Activated effector memory CD4-positive, alpha-beta T cell treated with anti-CD3 and anti-CD28 coated beads, Interleukin-2, amount 50 U/mL, for 16 hours (primary cell): ENCODE results near the gene SYNM.

Experiments used
- DNase-seq: peaks from one replicate; pipeline ENCODE4 v3.0.0-alpha.2; 2020

Gene SYNM

GRCh38 chr15:99085413-99086326 is 19.2 kb upstream of the SYNM start:
- DNase-seq = no peak

DNA sequence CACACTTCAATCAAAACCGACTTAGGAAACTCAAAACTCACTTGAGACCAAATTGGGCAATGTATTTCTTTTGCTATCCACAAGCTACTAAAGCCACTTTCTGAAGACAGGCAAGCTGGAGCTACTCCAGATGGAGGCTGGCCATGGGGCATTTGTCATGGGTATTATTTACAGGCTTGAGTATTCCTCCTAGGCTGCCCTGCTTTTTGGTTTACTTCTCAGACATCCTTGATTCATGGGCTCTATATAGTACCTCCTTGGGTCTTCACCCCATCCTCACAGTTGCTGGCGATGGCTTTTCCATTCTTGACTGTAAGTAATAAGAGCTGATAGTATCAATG is 18.6 kb upstream of the SYNM start:
- DNase-seq = no peak

DNA sequence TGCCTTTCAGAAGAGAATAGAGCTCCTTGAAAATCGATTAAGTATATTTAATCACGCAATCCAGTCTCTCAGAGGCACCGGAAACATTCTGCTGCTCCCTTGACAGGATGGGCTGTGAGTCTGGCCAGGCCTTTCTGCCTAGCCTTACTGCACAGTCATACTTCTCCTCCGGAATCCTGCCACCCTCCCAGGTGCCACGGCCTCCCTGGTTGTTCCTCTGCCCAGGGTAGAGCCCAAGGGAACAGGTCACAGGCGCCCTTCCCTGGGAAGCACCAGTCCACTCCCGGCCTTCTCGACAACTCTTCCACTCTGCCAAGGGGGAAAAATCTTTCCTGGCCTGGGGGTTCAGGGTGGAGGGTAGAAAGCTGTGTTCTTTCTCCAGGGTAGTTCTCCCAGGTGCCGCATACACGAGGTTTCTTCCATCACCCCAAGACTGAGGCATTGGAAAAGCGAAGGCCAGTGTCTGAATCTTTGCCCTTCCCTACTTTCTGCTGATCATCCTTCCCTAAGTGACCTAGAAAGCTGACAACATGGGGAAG is 17.4 kb upstream of the SYNM start:
- DNase-seq = no peak

DNA sequence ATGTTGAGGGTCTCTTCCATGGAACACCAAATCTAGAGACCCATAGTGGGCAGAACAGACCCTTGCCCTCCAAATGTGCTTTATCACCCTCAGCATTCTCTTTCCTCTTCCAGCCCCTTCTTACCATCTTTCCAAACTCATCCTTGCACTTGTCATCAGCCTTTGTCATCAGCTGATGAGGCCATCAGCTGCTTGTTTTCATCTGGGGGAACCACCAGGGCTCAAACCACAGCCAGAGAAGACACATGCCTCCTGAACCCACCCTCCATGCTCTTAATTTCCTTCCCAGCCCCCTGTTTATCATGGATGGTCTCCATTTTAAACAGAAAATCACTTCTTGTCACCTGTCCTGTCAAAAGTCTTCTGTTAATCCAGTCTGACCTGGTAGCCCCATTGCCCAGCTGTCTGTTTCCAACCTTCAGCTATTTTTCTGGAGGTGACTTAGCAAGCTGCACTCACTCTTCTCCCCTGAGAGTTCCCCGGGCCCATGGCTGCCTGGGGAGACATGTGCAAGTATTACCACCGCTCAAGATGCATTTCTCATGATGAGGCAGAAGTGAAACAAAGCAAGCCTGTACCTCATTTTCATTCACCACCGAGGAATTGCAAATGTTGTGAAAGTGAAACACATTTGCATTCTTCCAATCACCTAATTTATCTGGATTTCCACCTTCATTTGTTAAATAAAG is 14.7 kb upstream of the SYNM start:
- DNase-seq = peak; percentile 42

- DNase-seq = peak; percentile 41
Observed at GRCh38 chr15:99090938-99091337, 13.9 kb upstream of the SYNM start.

DNA sequence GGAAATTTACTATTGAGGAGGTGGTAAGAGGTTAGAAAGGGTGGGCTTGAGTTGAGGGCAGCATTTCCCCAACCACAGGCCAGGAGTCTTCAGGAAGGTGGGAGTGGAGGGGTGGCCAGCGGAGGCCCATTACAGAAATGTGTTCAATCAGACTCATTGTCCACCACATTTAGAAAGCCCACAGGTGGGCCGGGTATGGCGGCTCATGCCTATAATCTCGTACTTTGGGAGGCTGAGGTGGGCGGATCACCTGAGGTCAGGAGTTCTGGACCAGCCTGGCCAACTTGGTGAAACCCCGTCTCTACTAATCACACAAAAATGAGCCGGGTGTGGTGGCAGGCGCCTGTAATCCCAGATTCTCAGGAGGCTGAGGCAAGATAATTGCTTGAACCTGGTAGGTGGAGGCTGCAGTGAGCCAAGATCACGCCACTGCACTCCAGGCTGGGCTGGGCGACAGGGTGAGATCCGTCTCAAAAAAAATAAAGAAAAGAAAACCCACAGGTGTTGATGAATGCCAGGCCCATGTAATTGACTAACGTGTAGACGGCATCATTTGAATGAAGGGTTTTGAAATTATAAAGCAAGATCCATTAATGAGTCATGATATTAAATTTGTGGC is 12.2 kb upstream of the SYNM start:
- peak; percentile 37 for DNase-seq

DNA sequence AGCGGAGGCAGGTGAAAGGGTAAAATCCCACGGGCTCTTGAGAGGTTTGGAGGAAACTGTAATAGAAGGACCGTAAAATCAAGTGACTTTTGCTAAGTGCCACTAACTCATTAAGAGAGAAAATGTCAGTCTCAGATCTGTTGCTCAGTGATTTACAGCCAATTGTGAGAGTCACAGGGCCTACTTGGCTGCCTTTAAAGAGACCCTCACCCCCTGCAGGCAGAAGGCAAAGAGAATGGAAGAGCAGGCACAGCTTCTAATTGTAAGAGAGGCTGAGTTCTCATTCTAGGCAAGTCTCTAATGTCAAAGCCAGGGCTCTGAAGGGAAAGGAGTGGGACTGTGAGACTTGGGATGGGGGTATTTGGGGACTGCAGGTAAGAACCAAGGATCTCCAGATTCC is 9.3 kb upstream of the SYNM start:
- DNase-seq = no peak

DNA sequence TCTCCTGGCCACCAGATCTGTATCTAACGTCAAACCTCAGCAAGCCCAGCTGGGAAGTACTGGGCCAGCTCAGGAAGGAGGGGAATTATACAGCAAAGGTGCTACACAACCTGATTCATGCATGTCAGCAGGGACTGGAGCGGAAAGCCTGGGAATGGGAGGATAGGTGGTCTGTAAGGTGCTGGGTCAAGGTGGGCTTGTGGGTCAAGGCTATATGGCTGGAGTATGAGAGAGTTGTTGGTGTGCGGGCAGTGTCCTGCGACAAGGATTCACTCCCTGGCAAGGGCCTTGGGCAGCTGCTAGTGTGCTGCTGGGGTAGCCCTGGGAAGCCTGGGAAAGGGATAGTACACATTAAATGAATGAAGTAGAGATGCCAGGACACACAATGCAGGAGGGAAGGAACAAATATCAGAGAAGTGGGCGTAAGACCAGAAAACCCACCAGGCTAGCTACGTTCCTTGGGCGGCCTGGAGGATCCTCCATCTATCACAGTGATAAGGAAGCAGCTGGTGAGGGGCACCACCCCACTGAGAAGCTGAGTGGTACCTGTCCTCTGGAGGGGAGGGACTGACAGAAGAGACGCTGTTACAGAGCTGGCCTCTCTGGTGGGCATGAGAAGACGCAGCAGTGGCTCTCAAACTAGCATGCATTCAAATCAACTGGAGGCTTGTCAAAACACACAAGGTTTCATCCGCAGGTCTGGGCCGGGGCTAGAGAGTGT is 8.5 kb upstream of the SYNM start:
- no peak for DNase-seq

DNA sequence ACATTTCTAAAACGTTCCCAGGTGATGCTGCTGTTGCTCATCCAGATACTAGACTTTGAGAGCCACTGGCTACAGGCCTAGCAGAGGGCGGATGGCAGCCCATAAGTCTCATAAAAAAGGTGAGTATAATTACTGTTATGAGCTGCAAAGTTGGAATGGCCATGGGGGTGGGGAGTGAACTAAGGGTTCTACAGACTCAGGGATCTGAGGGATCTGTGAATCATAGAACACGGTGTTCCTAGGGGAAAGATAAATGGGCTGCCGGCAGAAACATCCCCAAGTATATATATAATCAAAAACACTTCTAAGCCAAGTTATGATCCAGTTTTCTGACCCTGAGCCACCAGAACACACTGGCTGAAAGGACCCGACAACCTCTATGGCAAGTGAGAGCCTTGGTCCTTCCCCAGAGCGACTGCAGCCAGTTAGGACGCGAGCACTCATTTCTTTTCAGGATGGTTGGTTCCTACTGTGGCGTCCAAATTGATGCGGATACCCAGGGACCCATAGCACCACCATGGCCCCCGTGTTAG is 7.9 kb upstream of the SYNM start:
- no peak for DNase-seq

DNA sequence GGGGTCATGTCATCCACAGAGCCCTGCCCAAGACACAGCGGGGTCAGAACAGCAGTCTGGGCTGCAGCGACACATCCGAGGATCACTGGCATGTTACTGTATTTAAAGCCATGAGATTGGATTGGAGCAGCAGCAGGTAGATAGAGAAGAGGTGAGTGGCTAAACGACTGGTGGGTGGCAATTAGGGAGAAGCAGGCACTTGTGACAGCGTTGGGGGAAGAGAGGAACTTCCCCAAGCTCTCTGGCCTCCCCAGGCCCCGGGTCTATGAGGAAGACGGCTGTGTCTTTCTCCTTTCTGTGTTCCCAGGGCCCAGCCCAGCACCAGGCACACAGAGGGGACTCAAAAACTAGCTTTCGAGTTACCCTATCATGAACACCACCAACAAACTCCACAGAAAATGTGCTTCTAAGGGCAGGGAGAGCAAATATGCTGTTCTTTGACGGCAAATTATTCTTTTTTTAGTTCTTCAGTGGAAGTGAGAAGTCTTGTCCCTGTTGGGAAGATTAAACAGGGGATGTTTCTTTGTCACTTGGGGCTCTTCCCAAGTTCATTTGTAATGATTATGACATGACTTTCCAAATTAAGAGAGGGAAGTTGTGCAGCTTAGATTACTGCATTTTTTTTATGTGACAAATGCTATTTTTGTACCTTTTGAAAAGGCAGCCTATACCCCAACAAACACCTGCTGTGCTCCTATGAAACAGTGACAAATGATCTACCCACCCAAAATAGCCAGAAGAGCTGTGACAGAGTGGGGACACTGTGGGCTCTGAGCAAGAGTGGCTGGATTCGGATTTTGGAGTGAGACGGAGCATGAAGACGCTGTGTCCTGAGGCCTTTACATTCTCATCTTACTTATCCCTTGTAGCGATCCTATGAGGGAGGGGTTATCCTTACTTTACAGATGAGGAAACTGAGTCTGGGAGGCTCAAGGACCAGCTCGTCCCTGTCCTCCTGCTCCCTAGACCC is 7.2 kb upstream of the SYNM start:
- no peak for DNase-seq

DNA sequence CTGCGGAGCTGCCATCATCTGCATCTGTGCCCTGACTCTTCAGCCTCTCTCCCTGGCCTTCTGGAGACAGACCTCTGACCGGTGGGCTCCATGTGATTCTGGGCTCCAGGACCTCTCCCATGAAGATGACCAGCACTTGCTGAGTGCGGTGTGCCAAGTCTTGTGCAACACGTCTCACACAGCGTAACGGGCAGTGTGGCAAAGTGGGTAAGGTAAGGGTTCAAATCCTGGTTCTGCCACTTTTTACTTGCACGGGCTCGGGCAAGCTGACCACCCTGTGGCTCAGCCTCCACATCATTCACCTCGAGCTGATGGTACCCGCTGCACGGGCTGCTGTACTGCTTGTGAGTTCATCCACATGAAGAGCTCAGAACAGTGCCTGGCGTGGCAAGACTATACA is 6.5 kb upstream of the SYNM start:
- no peak for DNase-seq

- DNase-seq = no peak
Observed at GRCh38 chr15:99098991-99099390, 5.9 kb upstream of the SYNM start.

- DNase-seq = no peak
Observed at GRCh38 chr15:99099661-99100060, 5.2 kb upstream of the SYNM start.

DNA sequence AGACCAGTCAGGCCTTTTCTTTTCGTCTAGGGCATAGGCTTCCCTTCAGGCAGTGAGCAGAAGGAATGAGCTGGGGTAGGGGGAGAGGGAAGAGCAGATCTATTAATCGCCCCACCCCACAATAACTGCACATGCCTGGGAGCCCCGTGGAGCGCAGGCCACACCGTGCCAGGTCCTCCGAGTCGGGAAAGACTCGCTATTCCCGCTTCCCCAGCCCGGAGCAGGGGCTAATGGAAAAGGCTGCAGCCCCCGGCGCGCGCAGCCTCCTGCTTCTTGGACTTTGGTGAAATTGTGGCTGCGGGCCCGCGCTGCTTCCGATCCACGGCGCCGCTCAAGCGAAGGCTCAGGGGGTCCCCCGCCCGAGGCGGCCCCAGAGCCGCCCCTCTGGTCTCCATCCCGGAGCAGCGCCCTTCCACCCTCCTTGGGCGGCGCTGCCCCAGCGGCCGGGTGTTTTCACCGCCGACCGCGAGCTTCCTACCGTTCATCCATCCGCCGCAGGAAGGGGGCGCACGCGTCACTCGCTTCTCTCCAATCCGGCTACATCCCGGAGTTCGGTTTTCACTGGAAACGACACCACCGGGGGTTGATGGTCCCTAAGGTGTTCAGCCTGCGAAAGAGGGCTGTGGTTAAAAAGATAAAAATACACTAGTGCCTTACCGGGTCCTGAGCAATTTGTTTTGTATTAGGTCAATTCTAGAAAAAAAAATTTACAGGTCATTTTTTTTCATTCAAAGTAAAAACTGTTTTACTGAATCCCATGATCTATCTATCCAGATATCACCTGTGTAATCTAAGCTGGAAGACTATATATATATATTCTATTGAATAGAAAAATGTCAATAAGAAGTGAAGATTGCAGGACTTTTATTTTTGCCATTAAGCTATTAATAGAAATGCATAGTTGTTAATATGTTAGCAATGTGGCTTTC is 4.4 kb upstream of the SYNM start:
- DNase-seq = peak; percentile 76

GRCh38 chr15:99101501-99101900 is 3.4 kb upstream of the SYNM start:
- DNase-seq = no peak

- DNase-seq = no peak
Observed at GRCh38 chr15:99102332-99103235, 2.3 kb upstream of the SYNM start.

DNA sequence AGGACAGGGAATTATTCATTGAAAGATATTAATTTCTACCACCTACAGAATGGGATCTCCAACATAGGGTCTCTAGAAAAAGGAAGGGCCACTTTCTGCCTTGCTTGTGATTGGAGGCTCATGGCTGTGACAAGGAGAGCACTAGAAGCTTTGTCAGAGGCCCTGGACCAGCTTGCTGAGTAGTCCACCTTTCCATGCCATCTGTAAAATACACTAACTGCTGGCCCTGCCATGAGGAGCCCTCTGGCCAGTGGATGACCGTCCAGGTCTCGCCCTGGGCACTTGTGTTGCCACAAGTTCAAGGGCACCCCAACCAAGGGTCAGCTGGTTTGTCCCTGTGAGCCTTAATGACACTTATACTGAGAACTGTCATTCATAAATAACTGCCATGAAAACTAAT is 1.6 kb upstream of the SYNM start:
- DNase-seq = no peak

GRCh38 chr15:99105514-99106341 is 848 bp downstream of the SYNM start:
- DNase-seq = peak; percentile 74
